ENCODE measurements around the gene WDR37. TPM values are rescaled to one million over a fixed set of nuclear protein-coding genes. Genes with fewer than 3 reads are reported as not detected.
"Not testable (repeated sequence)": the region's sequence is repeated elsewhere in the genome, so short reads cannot be mapped to it uniquely, and the experiment has no call there.

WDR37 gene
- polyA plus RNA-seq, 3 donors, result 7.1 to 33.6 (median 8.6) TPM

GRCh38 chr10:1117651-1118050, 61.5 kb downstream of the WDR37 start:
- intact Hi-C loops (cut with micrococcal nuclease), result no loop called here
- 97% methylated on average over 9 of the region's 14 CpGs for WGBS (ENCODE audit: insufficient coverage)
- Histone ChIP-seq H3K9me3 (replicated peaks in 1 of 2; ENCODE audit: control insufficient read depth in 1 of 2, insufficient read depth in 1 of 2, low read length in 2 of 2) (no peaks in the 10 kb centered on the region), H3K4me1 (ENCODE audit: control insufficient read depth in 1 of 2, insufficient read depth in 2 of 2, low read length in 2 of 2) (peaks cover 3% of the 10 kb centered on the region in 2 donors), H3K4me3 (replicated peaks in 1 of 3; ENCODE audit: low read depth in 2 of 3, low read length in 3 of 3) (no peak overlapping the region), H3K79me2 (ENCODE audit: insufficient read depth, low read length) (peaks cover 30% of the 10 kb centered on the region), H3K36me3 (replicated peaks in 1 of 2; ENCODE audit: control insufficient read depth in 1 of 2, insufficient read depth in 2 of 2, low read length in 2 of 2) (peaks cover 92 to 99% of the 10 kb centered on the region in 2 donors), H3K27ac (ENCODE audit: low read depth in 1 of 2, low read length in 2 of 2) (no peak overlapping the region), H2AFZ (ENCODE audit: insufficient read depth, low read depth, low read length, poor library complexity, severe bottlenecking) (no peak overlapping the region), H3K27me3 (ENCODE audit: control insufficient read depth in 2 of 2, insufficient read depth in 2 of 2, low read length in 2 of 2) (no peaks in the 10 kb centered on the region), H3K4me2 (replicated peaks; ENCODE audit: extremely low read depth, low read length, poor library complexity, severe bottlenecking) (no peak overlapping the region), H4K20me1 (ENCODE audit: insufficient read depth, low read length) (peaks cover 81% of the 10 kb centered on the region), H3K9ac (ENCODE audit: insufficient read depth, low read length, poor library complexity, severe bottlenecking) (no peak overlapping the region)
- no peaks in the 10 kb centered on the region for H3K9me3 Mint-ChIP-seq
- H3K36me3 Mint-ChIP-seq, result peaks cover 94 to 96% of the 10 kb centered on the region in 2 donors
- H3K27me3 Mint-ChIP-seq (ENCODE audit: low read depth in 3 of 3), result no peaks in the 10 kb centered on the region
- no peak overlapping the region for H3K4me3 Mint-ChIP-seq
- H3K27ac Mint-ChIP-seq, result no peak overlapping the region
- TF ChIP-seq, protein P1, sequence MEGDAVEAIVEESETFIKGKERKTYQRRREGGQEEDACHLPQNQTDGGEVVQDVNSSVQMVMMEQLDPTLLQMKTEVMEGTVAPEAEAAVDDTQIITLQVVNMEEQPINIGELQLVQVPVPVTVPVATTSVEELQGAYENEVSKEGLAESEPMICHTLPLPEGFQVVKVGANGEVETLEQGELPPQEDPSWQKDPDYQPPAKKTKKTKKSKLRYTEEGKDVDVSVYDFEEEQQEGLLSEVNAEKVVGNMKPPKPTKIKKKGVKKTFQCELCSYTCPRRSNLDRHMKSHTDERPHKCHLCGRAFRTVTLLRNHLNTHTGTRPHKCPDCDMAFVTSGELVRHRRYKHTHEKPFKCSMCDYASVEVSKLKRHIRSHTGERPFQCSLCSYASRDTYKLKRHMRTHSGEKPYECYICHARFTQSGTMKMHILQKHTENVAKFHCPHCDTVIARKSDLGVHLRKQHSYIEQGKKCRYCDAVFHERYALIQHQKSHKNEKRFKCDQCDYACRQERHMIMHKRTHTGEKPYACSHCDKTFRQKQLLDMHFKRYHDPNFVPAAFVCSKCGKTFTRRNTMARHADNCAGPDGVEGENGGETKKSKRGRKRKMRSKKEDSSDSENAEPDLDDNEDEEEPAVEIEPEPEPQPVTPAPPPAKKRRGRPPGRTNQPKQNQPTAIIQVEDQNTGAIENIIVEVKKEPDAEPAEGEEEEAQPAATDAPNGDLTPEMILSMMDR (IDR thresholded peaks at IDR 0.05), result no peak
- DNase-seq, result no peak
- peaks cover 3% of the 10 kb centered on the region for H3K4me1 Mint-ChIP-seq

DNA sequence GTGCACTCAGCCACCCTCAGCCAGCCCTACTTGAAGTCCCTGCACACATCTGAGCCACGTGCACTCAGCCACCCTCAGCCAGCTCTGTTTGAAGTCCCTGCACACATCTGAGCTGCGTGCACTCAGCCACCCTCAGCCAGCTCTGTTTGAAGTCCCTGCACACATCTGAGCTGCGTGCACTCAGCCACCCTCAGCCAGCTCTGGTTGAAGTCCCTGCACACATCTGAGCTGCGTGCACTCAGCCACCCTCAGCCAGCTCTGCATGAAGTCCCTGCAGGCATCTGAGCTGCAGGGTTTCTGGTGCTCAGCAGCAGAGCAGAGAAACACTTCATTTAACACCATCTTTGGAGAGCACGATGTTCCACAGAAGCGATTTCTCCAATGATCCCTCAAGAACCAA, 62.1 kb downstream of the WDR37 start:
- WGBS (ENCODE audit: insufficient coverage), result 97% methylated on average over 4 of the region's 6 CpGs
- H3K4me3 Mint-ChIP-seq; H3K27me3 ChIP-seq (ENCODE audit: control insufficient read depth in 2 of 2, insufficient read depth in 2 of 2, low read length in 2 of 2); DNase-seq; H3K4me2 ChIP-seq (replicated peaks; ENCODE audit: extremely low read depth, low read length, poor library complexity, severe bottlenecking); H3K9ac ChIP-seq (ENCODE audit: insufficient read depth, low read length, poor library complexity, severe bottlenecking); H3K4me3 ChIP-seq (replicated peaks in 1 of 3; ENCODE audit: low read depth in 2 of 3, low read length in 3 of 3); H3K4me1 ChIP-seq (ENCODE audit: control insufficient read depth in 1 of 2, insufficient read depth in 2 of 2, low read length in 2 of 2); intact Hi-C loops (cut with micrococcal nuclease); H3K9me3 ChIP-seq (replicated peaks in 1 of 2; ENCODE audit: control insufficient read depth in 1 of 2, insufficient read depth in 1 of 2, low read length in 2 of 2); H2AFZ ChIP-seq (ENCODE audit: insufficient read depth, low read depth, low read length, poor library complexity, severe bottlenecking); H3K27ac ChIP-seq (ENCODE audit: low read depth in 1 of 2, low read length in 2 of 2); H3K9me3 Mint-ChIP-seq; H3K4me1 Mint-ChIP-seq; H3K27ac Mint-ChIP-seq; H3K27me3 Mint-ChIP-seq (ENCODE audit: low read depth in 3 of 3): not testable (repeated sequence)
- Histone ChIP-seq H3K36me3 (replicated peaks in 1 of 2; ENCODE audit: control insufficient read depth in 1 of 2, insufficient read depth in 2 of 2, low read length in 2 of 2) (peaks cover 89 to 98% of the 10 kb centered on the region in 2 donors), H4K20me1 (ENCODE audit: insufficient read depth, low read length) (peaks cover 81% of the 10 kb centered on the region), H3K79me2 (ENCODE audit: insufficient read depth, low read length) (peaks cover 30% of the 10 kb centered on the region)
- peaks cover 91 to 95% of the 10 kb centered on the region in 2 donors for H3K36me3 Mint-ChIP-seq
